Measurements from ENCODE around the gene KLHL2. TPM values are rescaled to one million over a fixed set of nuclear protein-coding genes. Genes with fewer than 3 reads are reported as not detected.

Gene KLHL2
- total and polyA plus RNA-seq, 9 of the 15 experiments (the other 6 are each of a cell fraction or from before 2014, with no cell fraction given): 2.5 to 11.3 (median 6.1) TPM

GRCh38 chr4:165327211-165328100, 120.1 kb downstream of the KLHL2 start, which contains the start of gene MSMO1 (continued):
- no peak for TF ChIP-seq RERE (CRISPR knock-in tag; IDR thresholded peaks at IDR 0.05; ENCODE audit: borderline replicate concordance)
- peak; percentile 98 for TF ChIP-seq NEUROD1 (IDR thresholded peaks at IDR 0.05; ENCODE audit: borderline replicate concordance, low read depth, low read length, partially characterized antibody)
- no peak for TF ChIP-seq ZNF408 (CRISPR knock-in tag; IDR thresholded peaks at IDR 0.05; ENCODE audit: low read depth)
- TF ChIP-seq SP1 (CRISPR knock-in tag; IDR thresholded peaks at IDR 0.05): peak; percentile 98
- no peak for TF ChIP-seq USF2 (CRISPR knock-in tag; IDR thresholded peaks at IDR 0.05)
- peak; percentile 97 for TF ChIP-seq COPS2 (conservative IDR thresholded peaks at IDR 0.05)
- no peak for TF ChIP-seq ZKSCAN8 (CRISPR knock-in tag; IDR thresholded peaks at IDR 0.05)
- TF ChIP-seq HOMEZ (CRISPR knock-in tag; IDR thresholded peaks at IDR 0.05): no peak
- no peak for TF ChIP-seq ZNF253 (CRISPR knock-in tag; conservative IDR thresholded peaks at IDR 0.05)
- TF ChIP-seq ZSCAN29 (IDR thresholded peaks at IDR 0.05): no peak
- peak; percentile 44 to 90; a peak in 3 of 4 replicates for TF ChIP-seq MLLT1 (IDR thresholded peaks at IDR 0.05)
- no peak for TF ChIP-seq EWSR1 (IDR thresholded peaks at IDR 0.05; ENCODE audit: borderline replicate concordance, low read depth, partially characterized antibody)
- no peak for TF ChIP-seq NFIX (CRISPR knock-in tag; IDR thresholded peaks at IDR 0.05; ENCODE audit: low read depth)
- no peak for TF ChIP-seq ZNF75A (CRISPR knock-in tag; IDR thresholded peaks at IDR 0.05)
- TF ChIP-seq RCOR1 (IDR thresholded peaks at IDR 0.05; ENCODE audit: borderline replicate concordance in 1 of 2, low read depth in 2 of 2, low read length in 2 of 2): peak in 1 of 2 experiments; percentile 56; a peak in 1 of 4 replicates
- TF ChIP-seq POLR2A (conservative IDR thresholded peaks at IDR 0.05): peak; percentile 81
- TF ChIP-seq SAFB (IDR thresholded peaks at IDR 0.05; ENCODE audit: borderline replicate concordance, low read depth, low read length): no peak
- TF ChIP-seq TEAD1 (CRISPR knock-in tag; IDR thresholded peaks at IDR 0.05): peak in 1 of 2 experiments; percentile 76; a peak in 1 of 4 replicates
